Measurements from ENCODE around the gene SHOC2. TPM values are rescaled to one million over a fixed set of nuclear protein-coding genes. Genes with fewer than 3 reads are reported as not detected.

Gene SHOC2
- total and polyA plus RNA-seq, 4 donors = 17.6 to 68.4 (median 47.8) TPM

GRCh38 chr10:110979611-110980010, 60.2 kb downstream of the SHOC2 start:
- H3K27ac ChIP-seq (ENCODE audit: low read depth in 1 of 2, low read length in 2 of 2) = no peak overlapping the region
- intact Hi-C loops (cut with DNase I) = no loop called here
- peaks cover 0 to 2% of the 10 kb centered on the region in 2 donors for H3K4me1 ChIP-seq (ENCODE audit: control insufficient read depth in 1 of 2, insufficient read depth in 2 of 2, low read length in 2 of 2)
- ATAC-seq (ENCODE audit: low FRiP score) (no peak), DNase-seq (no peak)
- H3K27me3 ChIP-seq (ENCODE audit: control insufficient read depth in 1 of 2, insufficient read depth in 2 of 2, low read length in 1 of 2) = no peaks in the 10 kb centered on the region
- 93 to 94% methylated on average over 2 of the region's 2 CpGs for WGBS, 2 donors
- no peak overlapping the region for H3K4me3 ChIP-seq (ENCODE audit: low read length in 2 of 2)
- no peaks in the 10 kb centered on the region for H3K36me3 ChIP-seq (ENCODE audit: control insufficient read depth in 1 of 2, insufficient read depth in 2 of 2, low read length in 1 of 2)
- no peaks in the 10 kb centered on the region for H3K9me3 ChIP-seq (ENCODE audit: control insufficient read depth, low read length)

GRCh38 chr10:110980807-110981206, 61.4 kb downstream of the SHOC2 start:
- Histone ChIP-seq H3K27me3 (ENCODE audit: control insufficient read depth in 1 of 2, insufficient read depth in 2 of 2, low read length in 1 of 2) (no peaks in the 10 kb centered on the region), H3K36me3 (ENCODE audit: control insufficient read depth in 1 of 2, insufficient read depth in 2 of 2, low read length in 1 of 2) (no peaks in the 10 kb centered on the region), H3K9me3 (ENCODE audit: control insufficient read depth, low read length) (no peaks in the 10 kb centered on the region), H3K4me3 (ENCODE audit: low read length in 2 of 2) (no peak overlapping the region), H3K4me1 (ENCODE audit: control insufficient read depth in 1 of 2, insufficient read depth in 2 of 2, low read length in 2 of 2) (peaks cover 0 to 2% of the 10 kb centered on the region in 2 donors), H3K27ac (ENCODE audit: low read depth in 1 of 2, low read length in 2 of 2) (no peak overlapping the region)
- no peak for ATAC-seq (ENCODE audit: low FRiP score)
- intact Hi-C loops (cut with DNase I) = no loop called here
- DNase-seq = no peak

DNA sequence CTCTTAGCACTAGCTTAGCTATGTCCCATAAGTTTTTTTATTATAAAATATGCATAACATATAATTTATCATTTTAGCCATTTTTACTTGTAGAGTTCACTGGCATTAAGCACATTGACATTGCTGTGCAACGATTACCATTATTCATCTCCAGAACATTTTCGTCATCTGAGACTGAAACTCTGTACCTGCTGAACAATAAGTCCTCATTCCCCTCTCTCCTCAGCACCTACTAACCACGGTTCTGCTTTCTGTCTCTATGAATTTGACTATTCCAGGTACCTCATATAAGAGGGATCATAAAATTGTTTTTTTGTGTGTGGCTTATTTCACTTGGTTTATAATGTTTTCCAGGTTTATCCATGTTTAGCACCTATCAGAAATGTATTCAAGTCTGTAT, 64.1 kb downstream of the SHOC2 start:
- intact Hi-C loops (cut with DNase I) = no loop called here
- H3K4me1 ChIP-seq (ENCODE audit: control insufficient read depth in 1 of 2, insufficient read depth in 2 of 2, low read length in 2 of 2) = peaks cover 0 to 2% of the 10 kb centered on the region in 2 donors
- 84 to 90% methylated on average over 3 of the region's 3 CpGs for WGBS, 2 donors
- no peaks in the 10 kb centered on the region for H3K27me3 ChIP-seq (ENCODE audit: control insufficient read depth in 1 of 2, insufficient read depth in 2 of 2, low read length in 1 of 2)
- H3K9me3 ChIP-seq (ENCODE audit: control insufficient read depth, low read length) = no peaks in the 10 kb centered on the region
- no peaks in the 10 kb centered on the region for H3K36me3 ChIP-seq (ENCODE audit: control insufficient read depth in 1 of 2, insufficient read depth in 2 of 2, low read length in 1 of 2)
- no peak overlapping the region for H3K27ac ChIP-seq (ENCODE audit: low read depth in 1 of 2, low read length in 2 of 2)
- DNase-seq (no peak), ATAC-seq (ENCODE audit: low FRiP score) (no peak)
- H3K4me3 ChIP-seq (ENCODE audit: low read length in 2 of 2) = no peak overlapping the region

- Histone ChIP-seq H3K27me3 (ENCODE audit: control insufficient read depth in 1 of 2, insufficient read depth in 2 of 2, low read length in 1 of 2) (no peaks in the 10 kb centered on the region), H3K4me1 (ENCODE audit: control insufficient read depth in 1 of 2, insufficient read depth in 2 of 2, low read length in 2 of 2) (peaks cover 0 to 3% of the 10 kb centered on the region in 2 donors), H3K4me3 (ENCODE audit: low read length in 2 of 2) (no peak overlapping the region), H3K36me3 (ENCODE audit: control insufficient read depth in 1 of 2, insufficient read depth in 2 of 2, low read length in 1 of 2) (no peaks in the 10 kb centered on the region), H3K27ac (ENCODE audit: low read depth in 1 of 2, low read length in 2 of 2) (no peak overlapping the region), H3K9me3 (ENCODE audit: control insufficient read depth, low read length) (no peaks in the 10 kb centered on the region)
- intact Hi-C loops (cut with DNase I) = no loop called here
- DNase-seq (no peak), ATAC-seq (ENCODE audit: low FRiP score) (no peak)
- WGBS, 2 donors = 87 to 88% methylated on average over 2 of the region's 2 CpGs
Measured at GRCh38 chr10:110985497-110986275, 66.3 kb downstream of the SHOC2 start.

DNA sequence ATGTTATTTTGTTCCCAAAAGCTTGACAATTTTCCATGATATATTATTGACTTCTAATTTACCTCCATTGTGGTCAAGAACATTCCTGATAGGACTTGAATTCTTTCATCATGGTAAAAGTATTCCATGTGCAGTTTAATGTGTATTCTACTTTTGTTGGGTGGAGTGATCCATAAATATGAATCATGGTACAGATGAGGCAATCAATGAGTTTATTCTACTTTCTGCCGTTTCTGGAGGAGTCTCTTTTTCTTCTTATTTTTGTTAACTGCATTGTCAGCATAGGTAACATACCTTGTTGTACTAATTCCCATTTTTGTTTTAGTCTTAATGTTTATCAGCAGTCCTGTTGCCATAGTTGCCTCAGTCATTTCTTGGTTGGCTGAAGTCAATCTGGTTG, 69.6 kb downstream of the SHOC2 start:
- Histone ChIP-seq H3K27me3 (ENCODE audit: control insufficient read depth in 1 of 2, insufficient read depth in 2 of 2, low read length in 1 of 2) (no peaks in the 10 kb centered on the region), H3K4me3 (ENCODE audit: low read length in 2 of 2) (no peak overlapping the region), H3K36me3 (ENCODE audit: control insufficient read depth in 1 of 2, insufficient read depth in 2 of 2, low read length in 1 of 2) (no peaks in the 10 kb centered on the region), H3K4me1 (ENCODE audit: control insufficient read depth in 1 of 2, insufficient read depth in 2 of 2, low read length in 2 of 2) (peaks cover 0 to 3% of the 10 kb centered on the region in 2 donors), H3K27ac (ENCODE audit: low read depth in 1 of 2, low read length in 2 of 2) (no peak overlapping the region), H3K9me3 (ENCODE audit: control insufficient read depth, low read length) (no peaks in the 10 kb centered on the region)
- intact Hi-C loops (cut with DNase I) = no loop called here
- DNase-seq (no peak), ATAC-seq (ENCODE audit: low FRiP score) (no peak)
- 77% methylated on average over 1 of the region's 1 CpG for WGBS, 2 donors

DNA sequence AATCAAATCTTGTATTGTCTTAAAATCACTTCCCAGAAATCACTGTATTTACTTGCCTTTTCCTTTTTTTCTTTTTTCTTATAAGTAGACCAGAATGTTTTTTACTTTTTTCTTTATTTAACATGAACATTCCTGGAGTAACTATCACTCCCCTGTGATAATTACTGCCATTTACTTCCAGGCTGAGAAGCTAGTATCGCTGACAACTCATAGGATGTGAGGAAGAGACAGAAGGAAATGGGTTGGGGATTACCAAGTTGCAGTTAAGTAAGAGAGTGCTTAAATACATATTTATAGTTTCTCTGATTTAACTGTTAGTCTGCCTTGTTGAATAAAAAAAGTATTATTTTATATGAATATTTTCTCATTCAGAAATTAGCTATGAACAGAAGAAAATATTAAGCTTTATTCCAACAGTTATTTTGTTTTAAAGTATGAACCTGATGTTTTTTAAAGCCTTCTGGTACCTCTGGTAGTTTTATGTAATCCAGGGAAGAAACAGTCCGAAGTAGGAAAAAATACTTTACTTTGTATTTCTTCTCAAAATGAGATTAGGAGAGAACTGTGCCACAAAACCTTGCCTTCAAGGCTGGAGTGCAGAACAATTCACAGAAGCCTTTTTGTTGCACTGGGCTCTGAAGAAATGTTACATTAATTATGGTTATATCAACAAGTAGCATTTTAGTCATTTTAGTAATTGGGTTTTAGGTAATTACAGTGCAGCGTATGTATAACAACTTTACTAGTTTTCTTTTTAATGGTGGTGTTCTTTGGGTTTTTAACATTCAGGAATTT, 72.8 kb downstream of the SHOC2 start:
- no peak for ATAC-seq (ENCODE audit: low FRiP score)
- no peak for DNase-seq
- Histone ChIP-seq H3K4me3 (ENCODE audit: low read length in 2 of 2) (no peak overlapping the region), H3K9me3 (ENCODE audit: control insufficient read depth, low read length) (no peaks in the 10 kb centered on the region), H3K36me3 (ENCODE audit: control insufficient read depth in 1 of 2, insufficient read depth in 2 of 2, low read length in 1 of 2) (no peaks in the 10 kb centered on the region), H3K4me1 (ENCODE audit: control insufficient read depth in 1 of 2, insufficient read depth in 2 of 2, low read length in 2 of 2) (peaks cover 0 to 3% of the 10 kb centered on the region in 2 donors), H3K27me3 (ENCODE audit: control insufficient read depth in 1 of 2, insufficient read depth in 2 of 2, low read length in 1 of 2) (no peaks in the 10 kb centered on the region), H3K27ac (ENCODE audit: low read depth in 1 of 2, low read length in 2 of 2) (no peak overlapping the region)
- intact Hi-C loops (cut with DNase I) = no loop called here
- WGBS, 2 donors = 69% methylated on average over 3 of the region's 3 CpGs

GRCh38 chr10:110993024-110993693, 73.8 kb downstream of the SHOC2 start:
- H3K27ac ChIP-seq (ENCODE audit: low read depth in 1 of 2, low read length in 2 of 2) = no peak overlapping the region
- H3K27me3 ChIP-seq (ENCODE audit: control insufficient read depth in 1 of 2, insufficient read depth in 2 of 2, low read length in 1 of 2) = no peaks in the 10 kb centered on the region
- no peaks in the 10 kb centered on the region for H3K36me3 ChIP-seq (ENCODE audit: control insufficient read depth in 1 of 2, insufficient read depth in 2 of 2, low read length in 1 of 2)
- ATAC-seq (ENCODE audit: low FRiP score) (no peak), DNase-seq (no peak)
- intact Hi-C loops (cut with DNase I) = no loop called here
- peaks cover 0 to 3% of the 10 kb centered on the region in 2 donors for H3K4me1 ChIP-seq (ENCODE audit: control insufficient read depth in 1 of 2, insufficient read depth in 2 of 2, low read length in 2 of 2)
- no peak overlapping the region for H3K4me3 ChIP-seq (ENCODE audit: low read length in 2 of 2)
- no peaks in the 10 kb centered on the region for H3K9me3 ChIP-seq (ENCODE audit: control insufficient read depth, low read length)
- WGBS, 2 donors = 81 to 83% methylated on average over 4 of the region's 4 CpGs

DNA sequence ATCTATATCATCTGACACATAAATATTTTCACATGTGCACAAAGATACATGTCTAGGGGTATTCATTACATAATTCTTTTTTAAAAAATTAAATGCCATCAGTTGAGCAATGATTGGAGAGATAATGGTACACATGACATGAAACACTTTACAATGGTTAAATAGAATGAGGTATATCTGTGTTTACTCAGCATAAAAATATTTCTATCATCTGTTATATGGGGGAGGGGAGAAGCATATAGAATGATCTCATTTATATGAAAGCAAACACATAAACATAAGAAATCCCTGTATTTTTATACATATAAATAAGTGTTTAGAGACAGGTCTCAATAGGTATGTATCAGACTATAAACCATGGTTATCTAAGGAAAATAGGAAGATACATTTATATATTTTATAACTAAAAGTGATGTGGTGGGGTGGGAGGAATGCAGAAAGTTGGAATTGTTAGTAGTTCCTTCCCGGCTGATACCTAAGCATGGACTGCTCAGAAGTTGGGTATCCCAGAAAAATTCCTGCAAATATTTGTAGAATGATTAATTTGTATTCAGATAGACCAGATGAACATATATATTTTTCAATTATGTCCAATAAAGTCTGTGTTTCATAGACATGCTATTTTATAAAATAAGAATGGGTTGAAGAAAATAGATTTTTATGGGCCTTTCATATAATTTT, 75.1 kb downstream of the SHOC2 start:
- Histone ChIP-seq H3K27ac (ENCODE audit: low read depth in 1 of 2, low read length in 2 of 2) (no peak overlapping the region), H3K4me1 (ENCODE audit: control insufficient read depth in 1 of 2, insufficient read depth in 2 of 2, low read length in 2 of 2) (peaks cover 0 to 3% of the 10 kb centered on the region in 2 donors), H3K4me3 (ENCODE audit: low read length in 2 of 2) (no peak overlapping the region), H3K36me3 (ENCODE audit: control insufficient read depth in 1 of 2, insufficient read depth in 2 of 2, low read length in 1 of 2) (no peaks in the 10 kb centered on the region), H3K27me3 (ENCODE audit: control insufficient read depth in 1 of 2, insufficient read depth in 2 of 2, low read length in 1 of 2) (no peaks in the 10 kb centered on the region), H3K9me3 (ENCODE audit: control insufficient read depth, low read length) (no peaks in the 10 kb centered on the region)
- intact Hi-C loops (cut with DNase I) = no loop called here
- no peak for ATAC-seq (ENCODE audit: low FRiP score)
- DNase-seq = no peak
- whole genome bisulfite sequencing, 2 donors = 97 to 98% methylated on average over 1 of the region's 1 CpG
